Omental fat pad (tissue), 4 donors: Measurements from ENCODE around the gene USP22. TPM values are rescaled to one million over a fixed set of nuclear protein-coding genes. Genes with fewer than 3 reads are reported as not detected.
"Not testable (repeated sequence)": the region's sequence is repeated elsewhere in the genome, so short reads cannot be mapped to it uniquely, and the experiment has no call there.

Source experiments
- ATAC-seq: fragments of 150-250 bp; one replicate; pipeline ENCODE4 v1.9.1; 2016; ENCODE audit warnings: mild to moderate bottlenecking, moderate library complexity; ENCODE audit not compliant: low FRiP score
- DNase-seq: peaks from one replicate; pipeline ENCODE4 v3.0.0-alpha.2; 2019; ENCODE audit warnings: low spot score
- CTCF ChIP-seq, 3 donors: fragments of 450-650 bp; IDR thresholded peaks; one replicate each; pipeline ENCODE4 v1.5.1; 2016 to 2017; ENCODE audit warnings: antibody characterized with exemption in 3 of 3, mild to moderate bottlenecking in 3 of 3, moderate library complexity in 2 of 3
- total RNA-seq, 4 donors: library from RNA; depleted of rRNA; stranded (reverse); fragments of >200 nt; gene quantifications; one replicate each; pipeline ENCODE4 v1.1.0, GENCODE V29; 2016

The USP22 gene
- total RNA-seq, 4 donors from 2014 or later: 99.1 to 121 (median 109) TPM

- ATAC-seq (no peak), DNase-seq (no peak)
- TF ChIP-seq CTCF (IDR thresholded peaks at IDR 0.05): no peak
Measured at GRCh38 chr17:20986767-20987510, 55.9 kb downstream of the USP22 start.

- DNase-seq (no peak), ATAC-seq (no peak)
- TF ChIP-seq CTCF (IDR thresholded peaks at IDR 0.05): no peak
Measured at GRCh38 chr17:20983359-20983637, 59.5 kb downstream of the USP22 start.

- ATAC-seq (no peak), DNase-seq (no peak)
- TF ChIP-seq CTCF (IDR thresholded peaks at IDR 0.05): no peak
Measured at GRCh38 chr17:20982589-20983358, 60.0 kb downstream of the USP22 start.

GRCh38 chr17:20981046-20981920 is 61.5 kb downstream of the USP22 start:
- no peak for DNase-seq
- ATAC-seq: no peak
- TF ChIP-seq CTCF (IDR thresholded peaks at IDR 0.05): no peak

GRCh38 chr17:20979792-20980083 is 63.1 kb downstream of the USP22 start:
- no peak for DNase-seq
- no peak for TF ChIP-seq CTCF (IDR thresholded peaks at IDR 0.05)
- no peak for ATAC-seq

DNA sequence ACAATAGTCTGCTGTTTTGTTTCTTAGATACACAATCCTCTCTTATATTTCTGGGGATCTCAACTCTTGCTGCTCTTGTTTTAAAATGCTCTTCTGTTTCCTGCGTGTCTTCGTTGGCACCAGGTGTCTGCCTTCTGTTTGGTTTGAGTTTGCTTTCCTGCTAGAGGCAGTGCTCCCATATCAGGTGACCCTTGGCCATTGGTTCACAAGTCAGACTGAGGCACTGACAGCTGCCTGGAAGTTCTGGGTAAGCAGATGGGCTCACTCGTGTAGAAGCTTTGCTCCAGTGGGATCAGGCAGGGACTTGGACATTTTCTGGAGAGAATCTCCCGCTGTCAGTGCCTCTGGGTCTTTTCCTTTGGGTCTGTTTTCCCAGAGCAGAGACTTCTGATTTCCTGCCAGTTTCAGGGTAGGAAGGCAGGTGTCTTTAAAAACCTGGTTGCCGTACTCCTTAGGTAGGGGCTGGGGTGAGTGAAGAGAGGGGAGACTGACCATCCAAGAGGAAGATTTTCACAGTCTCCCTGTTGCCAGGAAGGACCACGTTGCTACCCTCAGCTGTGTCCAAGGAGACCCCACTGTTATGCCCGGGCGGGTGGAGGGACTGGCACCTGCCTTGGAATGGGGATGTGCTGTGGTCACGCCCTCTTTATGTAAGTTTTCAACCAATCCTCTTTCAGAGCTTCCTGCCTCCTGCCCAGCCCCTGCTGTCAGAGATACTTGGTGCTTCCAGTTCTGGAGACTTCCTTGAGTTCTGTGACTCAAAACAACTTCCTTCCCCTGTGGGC is 63.6 kb downstream of the USP22 start:
- not testable (repeated sequence) for ATAC-seq, DNase-seq

DNA sequence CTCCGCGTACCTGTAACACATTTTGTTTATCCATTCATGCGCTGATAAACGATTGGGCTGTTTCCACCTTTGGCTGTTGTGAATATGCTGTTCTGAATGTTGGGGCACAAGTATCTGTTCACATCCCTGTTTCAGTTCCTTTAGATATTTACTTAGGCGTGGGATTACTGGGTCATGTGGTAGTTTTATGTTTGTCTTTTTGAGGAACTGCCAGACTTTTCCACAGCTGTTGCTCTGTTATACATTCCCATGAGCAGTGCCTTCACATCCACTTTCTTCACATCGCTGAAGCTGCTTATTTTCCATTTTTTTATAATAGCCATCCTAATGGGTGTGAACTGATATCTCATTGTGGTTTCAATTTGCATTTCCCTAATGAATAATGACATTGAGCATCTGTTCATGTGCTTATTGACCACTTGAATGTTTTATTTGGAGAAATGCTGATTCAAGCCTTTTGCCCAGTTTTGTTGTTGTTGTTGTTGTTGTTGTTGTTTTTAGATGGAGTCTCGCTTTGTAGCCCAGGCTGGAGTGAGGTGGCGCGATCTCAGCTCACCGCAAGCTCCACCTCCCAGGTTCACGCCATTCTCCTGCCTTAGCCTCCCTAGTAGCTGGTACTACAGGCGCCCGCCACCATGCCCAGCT is 65.1 kb downstream of the USP22 start:
- not testable (repeated sequence) for ATAC-seq, DNase-seq
